NK-92 (cell line): ENCODE results near the gene EPHB6.

Source experiments
- DNase-seq: peaks from one replicate; lab custom pipeline; 2025; ENCODE audit not compliant: unreplicated experiment; lab: John Stamatoyannopoulos, UW

The EPHB6 gene

GRCh38 chr7:142894112-142894984 lies 39.5 kb downstream of the EPHB6 start:
- DNase-seq = no peak

- DNase-seq = no peak
These were observed 40.2 kb downstream of the EPHB6 start for GRCh38 chr7:142894985-142895593.

DNA sequence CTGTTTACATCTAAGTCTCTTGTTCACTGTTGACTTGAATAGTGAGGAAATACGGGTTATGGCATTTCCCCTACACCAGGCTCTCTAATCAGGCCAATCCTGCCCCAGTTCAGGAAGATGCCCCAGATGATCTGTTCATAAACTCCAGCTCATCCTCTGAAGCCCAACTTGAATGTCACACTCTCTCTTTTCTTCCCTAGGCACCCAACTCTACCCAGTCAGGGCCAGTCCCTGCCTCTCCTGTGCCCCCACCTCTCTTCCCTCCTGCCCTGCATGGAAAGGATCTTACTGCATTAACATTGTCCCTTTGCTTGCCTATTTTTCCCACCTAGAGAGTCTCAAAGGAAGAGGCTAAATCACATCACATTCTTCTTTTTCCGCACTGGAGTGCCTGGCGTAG lies 41.3 kb downstream of the EPHB6 start:
- DNase-seq = no peak

DNA sequence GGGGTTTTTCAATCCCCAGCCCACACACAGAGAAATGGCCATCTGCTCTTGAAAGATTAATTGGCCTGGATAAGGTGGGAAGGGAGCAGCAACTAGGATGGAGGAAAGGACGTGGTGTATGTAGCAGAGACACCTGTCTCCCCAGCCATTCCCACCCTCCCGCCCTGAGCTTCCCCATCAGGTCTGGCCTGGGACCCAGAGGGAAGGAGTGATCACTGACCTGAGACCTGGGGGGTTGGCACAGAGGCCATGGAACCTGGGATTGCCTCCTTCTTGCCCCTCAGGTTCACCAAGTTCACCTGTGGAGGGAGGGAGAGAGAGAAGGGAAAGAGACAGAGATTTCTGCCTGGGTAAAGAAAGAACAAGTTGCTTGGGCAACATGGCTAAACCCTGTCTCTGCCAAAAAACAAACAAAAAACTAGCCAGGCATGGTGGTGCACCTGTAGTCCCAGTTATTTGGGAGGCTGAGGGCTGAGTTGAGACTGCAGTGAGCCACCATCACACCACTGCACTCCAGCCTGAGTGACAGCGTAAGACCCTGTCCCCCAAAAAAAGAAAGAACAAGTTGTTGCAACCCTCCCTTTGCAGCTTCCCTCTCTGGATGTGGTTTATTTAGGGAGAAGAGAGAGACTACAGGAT lies 42.0 kb downstream of the EPHB6 start:
- no peak for DNase-seq

DNA sequence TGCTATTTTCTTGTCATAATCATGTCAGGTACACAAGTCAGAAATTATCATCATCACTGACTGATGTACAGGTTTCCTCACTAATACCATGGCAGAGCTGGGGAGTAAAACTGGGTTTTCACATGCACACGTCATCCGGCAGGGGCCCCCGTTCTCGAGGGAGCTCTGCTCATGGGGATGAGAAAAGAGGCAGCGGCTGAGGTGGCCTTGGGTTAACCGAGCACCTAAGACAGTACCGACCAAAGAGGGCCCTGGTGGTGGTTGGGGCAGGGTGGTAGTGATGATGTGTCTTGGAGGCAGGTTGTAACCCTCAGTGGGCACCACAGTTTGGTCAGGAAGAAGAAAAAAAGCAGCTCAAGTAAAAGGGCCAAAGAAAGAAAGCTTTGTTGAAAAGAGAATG lies 42.8 kb downstream of the EPHB6 start:
- DNase-seq = no peak

GRCh38 chr7:142898377-142899170 lies 43.7 kb downstream of the EPHB6 start:
- no peak for DNase-seq

GRCh38 chr7:142899661-142900060 lies 44.8 kb downstream of the EPHB6 start:
- DNase-seq = no peak

DNA sequence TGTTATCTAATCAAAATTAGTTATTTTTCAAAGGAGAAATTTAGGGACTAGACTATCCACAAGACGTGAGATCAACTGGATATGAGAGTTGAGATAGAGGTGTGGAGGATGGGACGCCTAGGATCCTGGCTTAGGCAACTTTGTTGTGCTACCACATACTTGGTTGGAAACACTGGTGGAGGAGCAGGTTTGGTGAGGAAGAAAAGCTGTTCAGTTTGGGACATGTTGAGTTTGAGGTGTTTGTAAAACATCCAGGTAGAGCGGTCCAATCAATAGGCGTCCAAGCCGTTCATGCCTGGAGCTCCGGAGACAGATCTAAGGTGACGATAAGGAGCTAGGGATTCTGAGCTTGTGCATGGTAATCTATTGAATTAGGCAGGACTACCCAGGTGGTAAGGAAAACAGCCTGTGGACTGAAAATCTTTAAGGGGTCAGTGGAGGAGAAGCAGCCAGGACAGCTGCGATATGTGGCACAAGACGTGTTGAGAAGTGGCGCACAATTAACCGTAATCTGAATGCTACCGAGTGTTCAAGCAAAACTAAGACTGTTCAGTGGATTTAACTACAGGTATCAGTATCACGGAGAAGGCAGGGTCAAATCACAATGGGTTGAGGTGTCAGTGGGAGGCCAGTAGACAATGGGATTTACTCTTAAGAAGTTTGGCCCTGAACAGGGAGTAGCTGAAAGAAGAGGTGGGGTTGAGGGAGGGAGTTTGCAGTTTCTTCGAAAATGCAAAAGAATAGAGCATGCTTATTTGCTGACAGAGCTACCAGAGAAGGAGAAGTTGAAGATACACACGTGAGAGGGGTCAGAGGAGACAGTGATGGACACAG lies 46.8 kb downstream of the EPHB6 start:
- DNase-seq = no peak

DNA sequence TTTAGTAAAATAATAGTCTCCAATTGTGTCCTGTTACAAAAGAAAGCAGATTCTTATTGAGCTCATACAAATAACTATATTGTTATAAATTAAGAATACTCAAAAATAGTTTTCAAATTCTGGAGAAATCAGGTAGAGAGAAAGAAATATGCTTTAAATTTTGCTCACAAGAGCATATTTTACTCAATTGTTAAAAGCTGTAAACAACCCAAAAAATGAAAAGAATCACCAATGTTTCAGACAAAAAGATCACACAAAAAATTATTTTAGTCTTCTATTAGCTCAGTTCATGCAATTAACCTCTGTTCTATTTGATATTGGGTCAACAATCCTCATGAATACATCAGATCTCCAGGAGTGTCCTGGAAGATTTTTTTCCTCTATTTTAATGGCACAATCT lies 49.3 kb downstream of the EPHB6 start:
- DNase-seq = no peak

DNA sequence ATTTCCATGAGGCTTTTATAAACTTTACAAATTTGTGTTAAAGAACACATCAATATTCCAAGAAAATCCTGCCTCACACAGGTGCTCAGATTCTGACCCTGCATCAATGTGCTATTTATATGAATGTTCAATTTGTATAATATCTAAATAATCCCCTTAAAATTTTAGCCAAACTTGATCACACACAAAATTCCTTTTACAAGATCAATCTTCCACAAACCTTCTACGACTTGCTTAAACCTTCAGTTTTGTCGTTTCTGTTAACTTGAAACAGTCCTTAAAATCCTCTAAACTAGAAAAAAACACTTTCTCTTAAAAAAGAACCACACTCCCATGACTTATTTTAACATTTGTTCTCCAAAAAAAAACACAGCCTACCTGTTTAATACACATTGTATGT lies 50.9 kb downstream of the EPHB6 start:
- no peak for DNase-seq

GRCh38 chr7:142906643-142907042 lies 51.8 kb downstream of the EPHB6 start:
- no peak for DNase-seq

DNA sequence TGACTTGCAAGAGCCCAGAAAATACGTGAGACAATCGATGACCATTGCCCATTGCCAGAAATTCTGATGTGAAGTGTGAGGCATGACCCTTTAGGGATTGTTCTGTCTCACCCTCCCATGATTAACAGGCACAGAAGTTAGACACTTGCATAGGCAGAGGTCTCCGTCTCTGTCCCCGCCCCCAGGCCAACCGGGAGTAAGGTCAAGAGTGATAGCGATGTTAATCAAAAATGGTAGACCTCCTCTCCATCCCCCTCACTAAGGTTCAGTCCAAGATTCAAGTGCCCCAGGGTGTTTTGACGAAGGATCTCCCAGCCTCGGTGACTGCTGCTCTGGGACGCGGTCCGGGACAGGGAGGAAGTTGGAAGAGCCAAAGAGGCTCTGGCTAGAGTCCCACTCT lies 53.4 kb downstream of the EPHB6 start:
- no peak for DNase-seq

DNA sequence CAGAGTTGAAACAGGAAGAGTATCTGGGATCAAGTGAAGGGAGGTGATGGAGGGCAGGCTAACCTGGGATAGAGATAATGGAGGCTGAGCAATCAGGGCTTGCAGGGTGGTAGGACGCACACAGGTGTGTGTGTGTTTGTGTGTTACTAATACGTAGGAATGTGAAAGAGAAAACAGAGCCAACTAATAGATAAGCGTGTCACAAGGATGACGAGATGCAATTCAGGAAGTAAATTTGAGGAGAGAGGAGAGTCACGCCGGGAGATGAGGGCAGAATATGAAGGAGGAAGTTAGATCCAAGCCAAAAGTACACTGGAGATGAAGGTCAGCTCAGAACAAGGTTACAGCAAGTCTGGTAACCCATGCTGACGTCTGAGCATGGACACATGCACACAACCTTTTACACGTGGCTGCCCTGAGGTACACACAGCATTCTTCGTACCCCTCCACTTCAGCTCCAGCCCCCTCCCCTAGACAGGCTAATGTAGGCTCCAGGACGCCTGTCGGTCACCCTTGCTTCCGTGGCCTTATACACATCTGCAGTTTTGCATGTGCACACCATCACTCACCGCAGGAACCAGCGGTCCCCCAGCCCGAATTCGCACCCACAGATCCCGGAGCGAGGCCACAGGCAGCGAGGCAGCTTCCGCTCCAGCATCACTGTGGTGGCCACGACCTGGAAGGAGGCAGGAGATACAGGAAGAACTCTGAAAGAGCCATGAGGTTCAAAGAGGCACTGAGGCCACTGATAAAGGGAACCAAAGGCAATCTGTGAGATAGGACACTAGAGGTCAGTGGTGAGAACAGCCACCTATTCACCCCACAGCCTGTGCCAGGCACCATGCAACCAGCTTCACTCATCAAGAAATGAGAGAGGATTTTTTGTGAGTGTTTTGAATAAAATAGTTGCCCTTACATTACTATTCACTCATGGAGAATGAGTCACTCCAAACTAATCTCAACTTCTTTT lies 54.3 kb downstream of the EPHB6 start:
- DNase-seq = no peak

GRCh38 chr7:142910031-142910433 lies 55.2 kb downstream of the EPHB6 start:
- no peak for DNase-seq

DNA sequence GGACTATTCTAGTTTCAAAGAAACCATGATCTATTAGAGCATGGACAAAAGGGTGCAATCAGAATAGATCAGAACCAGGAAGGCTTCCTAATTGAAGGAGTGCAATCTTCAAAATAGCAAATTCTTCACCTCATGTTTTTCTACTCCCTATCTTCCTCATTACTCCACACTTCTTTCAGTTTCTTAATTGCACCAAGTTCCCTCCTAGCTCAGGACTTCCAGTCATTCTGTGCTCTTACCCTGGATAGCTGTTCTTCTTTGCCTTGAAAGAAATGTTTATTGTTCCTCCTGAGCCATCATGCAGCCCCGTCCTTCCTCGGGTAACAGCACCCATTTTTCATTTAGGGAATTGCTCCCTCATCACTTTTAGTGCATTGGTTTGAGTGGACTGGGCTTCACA lies 55.6 kb downstream of the EPHB6 start:
- DNase-seq = no peak

- DNase-seq = no peak
These were observed 58.2 kb downstream of the EPHB6 start for GRCh38 chr7:142913051-142913450.

DNA sequence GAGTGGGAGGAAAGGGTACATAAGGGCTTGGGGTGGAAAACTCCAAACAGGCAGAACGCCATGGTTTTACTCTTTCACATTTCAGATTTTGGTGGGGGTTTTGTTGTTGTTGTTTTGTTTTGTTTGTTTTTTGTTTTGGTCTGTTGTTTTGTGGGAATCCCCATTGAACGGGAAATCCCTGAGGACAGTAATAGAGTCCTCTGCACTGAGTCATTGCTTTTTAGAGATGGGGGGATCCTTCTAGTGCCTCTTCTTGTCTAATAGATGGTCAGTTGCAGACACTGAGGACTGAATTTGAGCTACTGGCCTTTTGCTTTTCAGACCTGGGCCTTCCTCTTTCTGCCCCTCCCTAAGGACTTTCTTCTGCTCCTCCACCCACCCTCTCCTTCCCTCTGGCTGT lies 58.7 kb downstream of the EPHB6 start:
- DNase-seq = no peak

GRCh38 chr7:142914121-142914520 lies 59.2 kb downstream of the EPHB6 start:
- no peak for DNase-seq

DNA sequence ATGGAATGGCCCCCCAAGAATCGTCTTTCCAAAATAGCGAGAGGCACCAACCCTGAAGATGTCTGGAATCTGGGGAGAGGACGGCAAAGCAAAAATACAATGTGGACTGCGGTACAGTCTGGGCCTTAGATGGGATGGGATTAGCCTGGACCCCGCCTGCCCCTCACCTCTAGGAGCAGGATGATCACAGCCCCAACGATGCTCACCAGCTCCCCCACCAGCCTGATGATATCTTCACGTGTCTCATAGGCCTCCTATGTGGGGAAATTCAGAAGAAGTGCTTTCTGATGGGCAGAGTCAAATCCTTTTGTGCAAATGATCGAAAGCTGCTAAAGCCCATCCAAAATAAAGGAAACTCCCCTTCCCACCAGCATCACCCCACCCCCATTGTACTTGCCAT lies 60.4 kb downstream of the EPHB6 start:
- no peak for DNase-seq
